Measurements from ENCODE around the gene TSPAN10.

DNA sequence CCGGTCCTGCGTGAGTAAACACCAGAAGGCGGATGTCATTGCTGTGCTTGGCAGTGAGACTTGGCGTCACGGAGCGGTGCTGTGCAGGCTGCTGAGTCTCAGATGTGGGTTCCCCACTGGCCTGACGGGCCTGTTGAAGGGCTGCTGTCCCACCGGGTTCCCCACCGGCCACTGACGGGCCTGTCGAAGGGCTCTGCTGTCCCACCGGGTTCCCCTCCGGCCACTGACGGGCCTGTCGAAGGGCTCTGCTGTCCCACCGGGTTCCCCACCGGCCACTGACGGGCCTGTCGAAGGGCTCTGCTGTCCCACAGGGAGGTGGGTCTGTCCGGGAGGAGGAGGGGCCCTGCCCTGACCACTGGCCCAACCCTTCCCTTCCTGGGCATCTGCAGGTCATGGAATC is 49.6 kb downstream of the TSPAN10 start:
- TF ChIP-seq CTCF (IDR thresholded peaks at IDR 0.05) (no peak), POLR2A (IDR thresholded peaks at IDR 0.05) (no peak)
